Measurements from ENCODE around the gene PHACTR1.

GRCh38 chr6:13260101-13260598 is 543.6 kb downstream of the PHACTR1 start:
- no peak for TF ChIP-seq CTCF (IDR thresholded peaks at IDR 0.05; ENCODE audit: low read depth, low read length, missing input control)
- no peak for TF ChIP-seq YY1 (IDR thresholded peaks at IDR 0.05)
- TF ChIP-seq TAF1 (conservative IDR thresholded peaks at IDR 0.05): no peak
- no peak for TF ChIP-seq ATF3 (IDR thresholded peaks at IDR 0.05)

Data from liver (tissue), 3 donors.